Breast epithelium (tissue), 4 donors: ENCODE measurements around the gene THRA. TPM values are rescaled to one million over a fixed set of nuclear protein-coding genes. Genes with fewer than 3 reads are reported as not detected.

Experiments used
- DNase-seq, 2 donors: peaks; one replicate each; pipeline ENCODE4 v3.0.0-alpha.2; 2019; ENCODE audit warnings: low spot score in 2 of 2
- H3K27ac ChIP-seq, 2 donors: fragments of 200-600 bp; sonication (generic) in 1 of 2; one replicate each; pipeline ENCODE4 v1.5.1; 2016 to 2019; ENCODE audit warnings: mild to moderate bottlenecking in 1 of 2
- H3K27me3 ChIP-seq, 2 donors: fragments of 200-600 bp; sonication (generic) in 1 of 2; one replicate each; pipeline versions ENCODE4 v1.5.1 to v1.6.0; 2017 to 2019; ENCODE audit warnings: control low read depth in 1 of 2, mild to moderate bottlenecking in 1 of 2
- H3K36me3 ChIP-seq: fragments of 200-600 bp; one replicate; pipeline ENCODE4 v1.5.1; 2019
- H3K4me1 ChIP-seq, 2 donors: fragments of 200-600 bp; sonication (generic); one replicate each; pipeline ENCODE4 v1.5.1; 2016 to 2019; ENCODE audit warnings: control low read depth in 1 of 2
- H3K4me3 ChIP-seq, 3 donors: fragments of 200-600 bp; sonication (generic); 1 replicate in 2 of 3; 2 replicates in 1 of 3; pipeline ENCODE4 v1.5.1; 2016 to 2019; ENCODE audit warnings: mild to moderate bottlenecking in 3 of 3, moderate library complexity in 2 of 3
- H3K9me3 ChIP-seq, 2 donors: fragments of 200-600 bp; sonication (generic) in 1 of 2; one replicate each; pipeline ENCODE4 v1.5.1; 2016 to 2019; ENCODE audit warnings: control low read depth in 1 of 2
- CTCF ChIP-seq, 3 donors: fragments of 450-650 bp; IDR thresholded peaks; one replicate each; pipeline ENCODE4 v1.5.1; 2016 to 2017; ENCODE audit warnings: antibody characterized with exemption in 3 of 3, mild to moderate bottlenecking in 3 of 3, moderate library complexity in 3 of 3
- POLR2A ChIP-seq: fragments of 450-650 bp; IDR thresholded peaks from one replicate; pipeline ENCODE4 v1.6.1; 2016; ENCODE audit warnings: antibody characterized with exemption, mild to moderate bottlenecking, moderate library complexity
- POLR2AphosphoS5 ChIP-seq, 3 donors: sonication (generic); formaldehyde crosslinking; IDR thresholded peaks; one replicate each; pipeline ENCODE4 v1.6.1; 2017; ENCODE audit warnings: antibody characterized with exemption in 3 of 3
- intact Hi-C: fragments of 100-400 bp; cut with DNase I; formaldehyde crosslinking; loops from one replicate; pipeline ENCODE4 v1.15.1; 2023; ENCODE audit warnings: low total_unique reads
- total RNA-seq, 3 donors: library from RNA; depleted of rRNA; stranded (reverse); fragments of >200 nt; gene quantifications; one replicate each; pipeline ENCODE4 v1.1.0, GENCODE V29; 2016

Gene THRA
- total RNA-seq, 3 donors from 2014 or later = 41.6 to 61.0 (median 48.1) TPM

- Histone ChIP-seq H3K9me3 (no peaks in the 10 kb centered on the region), H3K4me3 (peak overlapping the region in 2 of 3 donors; percentile 100), H3K27ac (peak overlapping the region; percentile 96 to 98), H3K27me3 (no peaks in the 10 kb centered on the region), H3K36me3 (no peaks in the 10 kb centered on the region), H3K4me1 (peaks cover 19 to 34% of the 10 kb centered on the region in 2 donors)
- TF ChIP-seq POLR2A (no peak), CTCF (IDR thresholded peaks at IDR 0.05) (no peak), POLR2AphosphoS5 (IDR thresholded peaks at IDR 0.05) (no peak)
- DNase-seq = no peak
- intact Hi-C loops = loop anchor here (10.0 kb wide), 1 partner anchor 49 kb away; no protein-coding TSS in a partner anchor
These were observed 3.2 kb downstream of the THRA start for GRCh38 chr17:40065769-40066510.

GRCh38 chr17:40067710-40068109 is 4.9 kb downstream of the THRA start:
- H3K9me3 ChIP-seq = no peaks in the 10 kb centered on the region
- H3K4me3 ChIP-seq = peak overlapping the region in 1 of 3 donors; percentile 34
- intact Hi-C loops = loop anchor here (10.0 kb wide), 1 partner anchor 47 kb away; no protein-coding TSS in a partner anchor
- H3K36me3 ChIP-seq = no peaks in the 10 kb centered on the region
- H3K27ac ChIP-seq = peak overlapping the region; percentile 94 to 96
- no peaks in the 10 kb centered on the region for H3K27me3 ChIP-seq
- no peak for DNase-seq
- H3K4me1 ChIP-seq = peaks cover 33 to 52% of the 10 kb centered on the region in 2 donors
- TF ChIP-seq CTCF (IDR thresholded peaks at IDR 0.05) = no peak
- TF ChIP-seq POLR2AphosphoS5 (IDR thresholded peaks at IDR 0.05) = no peak
- TF ChIP-seq POLR2A = no peak

- TF ChIP-seq CTCF (IDR thresholded peaks at IDR 0.05) (no peak), POLR2A (no peak), POLR2AphosphoS5 (IDR thresholded peaks at IDR 0.05) (no peak)
- Histone ChIP-seq H3K9me3 (no peaks in the 10 kb centered on the region), H3K27me3 (no peaks in the 10 kb centered on the region), H3K27ac (peak overlapping the region; percentile 94 to 96), H3K4me3 (peak overlapping the region in 2 of 3 donors; percentile 34 to 60), H3K4me1 (peaks cover 38 to 57% of the 10 kb centered on the region in 2 donors), H3K36me3 (no peaks in the 10 kb centered on the region)
- intact Hi-C loops = loop anchor here (10.0 kb wide), 1 partner anchor 47 kb away; no protein-coding TSS in a partner anchor
- no peak for DNase-seq
These were observed 5.4 kb downstream of the THRA start for GRCh38 chr17:40068129-40068581.

- no peaks in the 10 kb centered on the region for H3K36me3 ChIP-seq
- intact Hi-C loops = loop anchor here (10.0 kb wide), 1 partner anchor 46 kb away; no protein-coding TSS in a partner anchor
- H3K9me3 ChIP-seq = no peaks in the 10 kb centered on the region
- H3K27ac ChIP-seq = peak overlapping the region; percentile 94 to 96
- no peaks in the 10 kb centered on the region for H3K27me3 ChIP-seq
- TF ChIP-seq POLR2AphosphoS5 (IDR thresholded peaks at IDR 0.05) = no peak
- TF ChIP-seq POLR2A = no peak
- TF ChIP-seq CTCF (IDR thresholded peaks at IDR 0.05) = no peak
- peaks cover 41 to 60% of the 10 kb centered on the region in 2 donors for H3K4me1 ChIP-seq
- DNase-seq = no peak
- peak overlapping the region; percentile 8 to 60 (median 34) for H3K4me3 ChIP-seq
These were observed 5.8 kb downstream of the THRA start for GRCh38 chr17:40068584-40068916.
